ENCODE results near the gene COL12A1. TPM values are rescaled to one million over a fixed set of nuclear protein-coding genes. Genes with fewer than 3 reads are reported as not detected.

The COL12A1 gene
- polyA plus RNA-seq, 1 donor (not counting 4 experiments of a cell fraction or from before 2014, with no cell fraction given), result 96.9 TPM

GRCh38 chr6:75145211-75145610 is 60.6 kb downstream of the COL12A1 start:
- Histone ChIP-seq H3K4me2 (ENCODE audit: control insufficient read depth, extremely low read depth, insufficient read depth, low read depth, low read length) (no peak overlapping the region), H3K27ac (ENCODE audit: control insufficient read depth, insufficient read depth, low read length) (no peak overlapping the region), H2AFZ (ENCODE audit: control insufficient read depth, low read length) (no peak overlapping the region), H3K9me1 (ENCODE audit: control insufficient read depth, extremely low read depth, insufficient read depth, low read length) (no peaks in the 10 kb centered on the region), H3K4me1 (ENCODE audit: control insufficient read depth, extremely low read depth, insufficient read depth, low read length) (no peaks in the 10 kb centered on the region), H3K27me3 (ENCODE audit: control insufficient read depth, extremely low read depth, insufficient read depth, low read length) (no peaks in the 10 kb centered on the region), H3K79me2 (ENCODE audit: control insufficient read depth, insufficient read depth, low read length) (no peaks in the 10 kb centered on the region), H3K9ac (ENCODE audit: control insufficient read depth, extremely low read depth, insufficient read depth, low read length) (no peak overlapping the region), H4K20me1 (ENCODE audit: control insufficient read depth, extremely low read depth, insufficient read depth, low read length) (no peaks in the 10 kb centered on the region), H3K36me3 (ENCODE audit: control insufficient read depth in 2 of 2, extremely low read depth in 1 of 2, insufficient read depth in 2 of 2, low read length in 2 of 2) (peaks cover 12 to 38% of the 10 kb centered on the region in 2 experiments), H3K9me3 (ENCODE audit: control insufficient read depth, low read depth, low read length) (no peaks in the 10 kb centered on the region), H3K4me3 (ENCODE audit: control insufficient read depth in 2 of 3, extremely low read depth in 1 of 3, insufficient read depth in 2 of 3, low read depth in 1 of 3, low read length in 3 of 3) (no peak overlapping the region)
- dilution Hi-C loops (cut with MboI; ENCODE audit: extremely low pct_ligation_motif_present, low sequenced_read_pairs), result no loop called here
- FAIRE-seq, result no peak
- no peak for DNase-seq (ENCODE audit: low read depth, low spot score)
- TF ChIP-seq CTCF (optimal IDR thresholded peaks at IDR 0.05 in 1 of 3, IDR thresholded peaks at IDR 0.05 in 1 of 3, conservative IDR thresholded peaks at IDR 0.05 in 1 of 3; ENCODE audit: extremely low read depth in 1 of 3, insufficient read depth in 2 of 3, low read length in 3 of 3) (no peak), EZH2 (IDR thresholded peaks at IDR 0.05; ENCODE audit: low read length) (no peak)

- Histone ChIP-seq H3K9me1 (ENCODE audit: control insufficient read depth, extremely low read depth, insufficient read depth, low read length) (no peaks in the 10 kb centered on the region), H3K79me2 (ENCODE audit: control insufficient read depth, insufficient read depth, low read length) (no peaks in the 10 kb centered on the region), H3K9me3 (ENCODE audit: control insufficient read depth, low read depth, low read length) (no peaks in the 10 kb centered on the region), H4K20me1 (ENCODE audit: control insufficient read depth, extremely low read depth, insufficient read depth, low read length) (no peaks in the 10 kb centered on the region), H3K27me3 (ENCODE audit: control insufficient read depth, extremely low read depth, insufficient read depth, low read length) (no peaks in the 10 kb centered on the region), H3K9ac (ENCODE audit: control insufficient read depth, extremely low read depth, insufficient read depth, low read length) (no peak overlapping the region), H3K27ac (ENCODE audit: control insufficient read depth, insufficient read depth, low read length) (no peak overlapping the region), H3K4me1 (ENCODE audit: control insufficient read depth, extremely low read depth, insufficient read depth, low read length) (no peaks in the 10 kb centered on the region), H3K4me2 (ENCODE audit: control insufficient read depth, extremely low read depth, insufficient read depth, low read depth, low read length) (no peak overlapping the region), H3K36me3 (ENCODE audit: control insufficient read depth in 2 of 2, extremely low read depth in 1 of 2, insufficient read depth in 2 of 2, low read length in 2 of 2) (peaks cover 14 to 40% of the 10 kb centered on the region in 2 experiments), H2AFZ (ENCODE audit: control insufficient read depth, low read length) (no peak overlapping the region), H3K4me3 (ENCODE audit: control insufficient read depth in 2 of 3, extremely low read depth in 1 of 3, insufficient read depth in 2 of 3, low read depth in 1 of 3, low read length in 3 of 3) (no peak overlapping the region)
- TF ChIP-seq EZH2 (IDR thresholded peaks at IDR 0.05; ENCODE audit: low read length), result no peak
- no peak for TF ChIP-seq CTCF (optimal IDR thresholded peaks at IDR 0.05 in 1 of 3, IDR thresholded peaks at IDR 0.05 in 1 of 3, conservative IDR thresholded peaks at IDR 0.05 in 1 of 3; ENCODE audit: extremely low read depth in 1 of 3, insufficient read depth in 2 of 3, low read length in 3 of 3)
- no peak for FAIRE-seq
- dilution Hi-C loops (cut with MboI; ENCODE audit: extremely low pct_ligation_motif_present, low sequenced_read_pairs), result no loop called here
- DNase-seq (ENCODE audit: low read depth, low spot score), result no peak
Observed at GRCh38 chr6:75144386-75144785, 61.5 kb downstream of the COL12A1 start.

Measured in keratinocyte (primary cell).